HCT116 (cell line): ENCODE measurements around the gene ATAD2B. TPM values are rescaled to one million over a fixed set of nuclear protein-coding genes. Genes with fewer than 3 reads are reported as not detected.

ENCODE experiments used
- ATAC-seq: fragments of 200-7000 bp; cut with Tn5 transposase; 2 replicates; pipeline ENCODE4 v1.9.1; 2020; ENCODE audit warnings: mild to moderate bottlenecking, moderate library complexity
- BruUV-seq: library from RNA; stranded (reverse); fragments of 400-500 nt; replicated peaks from 2 replicates; lab custom pipeline; 2021; lab: Mats Ljungman, UMichigan
- CTCF ChIA-PET: fragments of 300-600 bp; sonication (Branson Sonifier 250); formaldehyde crosslinking; loops from one replicate; lab custom pipeline; 2021; ENCODE audit warnings: antibody characterized with exemption; lab: Charles Lee
- POLR2A ChIA-PET: fragments of 300-600, 350-600 bp; sonication (Branson Sonifier 250); formaldehyde crosslinking; loops from one replicate; lab custom pipeline; 2021; ENCODE audit warnings: antibody characterized with exemption; lab: Charles Lee
- RAD21 ChIA-PET, 2 experiments: fragments of 300-600 bp; sonication (Branson Sonifier 250); formaldehyde crosslinking; loops; one replicate each; lab custom pipeline; 2023; ENCODE audit warnings: low total read pairs in 2 of 2; ENCODE audit not compliant: uncharacterized antibody in 2 of 2, unreplicated experiment in 2 of 2, low non-redundant PET in 1 of 2; lab: Charles Lee
- DNase-seq: peaks from one replicate; pipeline ENCODE4 v3.0.0-alpha.2; 2010; ENCODE audit warnings: low read depth, low spot score
- H2AFZ ChIP-seq: fragments of 200-600 bp; shearing (Covaris generic), sonication (generic); 2 replicates; pipeline ENCODE4 v1.6.1; 2017; ENCODE audit warnings: low read depth, mixed run types, mixed read lengths, antibody characterized with exemption, low read length; ENCODE audit not compliant: poor library complexity, severe bottlenecking
- H3K27ac ChIP-seq: 2 replicates; pipeline ENCODE4 v1.5.1; 2012; ENCODE audit warnings: low read depth, low read length
- H3K27me3 ChIP-seq: fragments of 200-600 bp; sonication (generic); 2 replicates; pipeline ENCODE4 v1.6.1; 2016; ENCODE audit warnings: mixed run types, low read length, mixed read lengths; ENCODE audit not compliant: insufficient read depth
- H3K36me3 ChIP-seq, 2 experiments: fragments of 200-500 bp in 1 of 2; fragments of 200-600 bp in 1 of 2; sonication (Bioruptor generic) in 1 of 2; sonication (generic) in 1 of 2; 2 replicates each; pipeline versions ENCODE4 v1.5.1 to v1.6.1; 2014 to 2016; ENCODE audit warnings: low read length in 2 of 2, inconsistent platforms in 1 of 2, mixed read lengths in 1 of 2, mixed run types in 1 of 2; ENCODE audit not compliant: insufficient read depth in 2 of 2, control insufficient read depth in 1 of 2
- H3K4me1 ChIP-seq, 2 experiments: fragments of 200-600 bp in 1 of 2; sonication (generic) in 1 of 2; 2 replicates each; pipeline versions ENCODE4 v1.5.1 to v1.6.1; 2012 to 2017; ENCODE audit warnings: low read length in 2 of 2, inconsistent platforms in 1 of 2, mild to moderate bottlenecking in 1 of 2, mixed read lengths in 1 of 2, mixed run types in 1 of 2, moderate library complexity in 1 of 2; ENCODE audit not compliant: insufficient read depth in 2 of 2, control insufficient read depth in 1 of 2
- H3K4me2 ChIP-seq: fragments of 200-600 bp; sonication (generic); 2 replicates; pipeline ENCODE4 v1.6.1; 2017; ENCODE audit warnings: mixed run types, low read length, mixed read lengths
- H3K4me3 ChIP-seq, 2 experiments: fragments of 200-600 bp in 1 of 2; sonication (generic) in 1 of 2; replicated peaks in 1 of 2; 2 replicates each; pipeline ENCODE4 v1.5.1; 2011 to 2016; ENCODE audit warnings: low read length in 2 of 2, control low read depth in 1 of 2, low read depth in 1 of 2, mild to moderate bottlenecking in 1 of 2, mixed read lengths in 1 of 2, mixed run types in 1 of 2
- H3K79me2 ChIP-seq: fragments of 200-600 bp; sonication (generic); 2 replicates; pipeline ENCODE4 v1.6.1; 2017; ENCODE audit warnings: mild to moderate bottlenecking, mixed run types, low read length, moderate library complexity, mixed read lengths; ENCODE audit not compliant: insufficient read depth
- H3K9ac ChIP-seq: fragments of 200-600 bp; sonication (generic); 2 replicates; pipeline ENCODE4 v1.6.1; 2016; ENCODE audit warnings: low read length, mixed read lengths
- H3K9me2 ChIP-seq: fragments of 200-600 bp; sonication (generic), shearing (Covaris generic); 2 replicates; pipeline ENCODE4 v1.6.1; 2017; ENCODE audit warnings: mixed run types, mild to moderate bottlenecking, moderate library complexity; ENCODE audit not compliant: insufficient read depth
- H3K9me3 ChIP-seq, 2 experiments: fragments of 200-500 bp in 1 of 2; fragments of 200-600 bp in 1 of 2; sonication (Bioruptor generic) in 1 of 2; sonication (generic) in 1 of 2; 2 replicates each; pipeline ENCODE4 v1.6.1; 2014 to 2017; ENCODE audit warnings: low read length in 2 of 2, mixed read lengths in 2 of 2, inconsistent platforms in 1 of 2, low read depth in 1 of 2, mild to moderate bottlenecking in 1 of 2, mixed run types in 1 of 2, moderate library complexity in 1 of 2; ENCODE audit not compliant: control insufficient read depth in 1 of 2, insufficient read depth in 1 of 2
- H4K20me1 ChIP-seq: fragments of 200-600 bp; sonication (generic), shearing (Covaris generic); 2 replicates; pipeline ENCODE4 v1.6.1; 2017; ENCODE audit warnings: mixed run types, mild to moderate bottlenecking, moderate library complexity; ENCODE audit not compliant: insufficient read depth
- CEBPB ChIP-seq: IDR thresholded peaks from 2 replicates; pipeline ENCODE4 v1.6.1; 2012; ENCODE audit warnings: low read depth
- ELF1 ChIP-seq: IDR thresholded peaks from 2 replicates; pipeline ENCODE4 v1.6.1; 2012; ENCODE audit warnings: low read depth, borderline replicate concordance
- EZH2 ChIP-seq: fragments of 200-600 bp; sonication (generic); IDR thresholded peaks from 2 replicates; pipeline ENCODE4 v1.6.1; 2017; ENCODE audit warnings: antibody characterized with exemption, mixed run types
- EZH2phosphoT487 ChIP-seq: fragments of 200-600 bp; IDR thresholded peaks from 2 replicates; pipeline ENCODE4 v1.6.1; 2018; ENCODE audit warnings: antibody characterized with exemption, borderline replicate concordance
- FOSL1 ChIP-seq: IDR thresholded peaks from 2 replicates; pipeline ENCODE4 v1.6.1; 2012; ENCODE audit warnings: low read depth
- POLR2A ChIP-seq: IDR thresholded peaks from 2 replicates; pipeline ENCODE4 v1.7.0; 2011; ENCODE audit warnings: borderline replicate concordance; ENCODE audit not compliant: insufficient read depth, insufficient read length; ENCODE audit errors: extremely low read depth
- POLR2AphosphoS5 ChIP-seq: IDR thresholded peaks from 2 replicates; pipeline ENCODE4 v1.6.1; 2011; ENCODE audit warnings: mild to moderate bottlenecking, low read depth, low read length, moderate library complexity
- SP1 ChIP-seq: IDR thresholded peaks from 2 replicates; pipeline ENCODE4 v1.6.1; 2012; ENCODE audit warnings: low read depth
- TCF7L2 ChIP-seq: IDR thresholded peaks from 2 replicates; pipeline ENCODE4 v1.7.0; 2011; ENCODE audit warnings: borderline replicate concordance, inconsistent platforms; ENCODE audit not compliant: insufficient read depth, insufficient read length; ENCODE audit errors: extremely low read depth
- YY1 ChIP-seq: IDR thresholded peaks from 2 replicates; pipeline ENCODE4 v1.6.1; 2011; ENCODE audit warnings: low read length, low read depth, moderate library complexity, mild to moderate bottlenecking; ENCODE audit not compliant: insufficient replicate concordance; ENCODE audit errors: extremely low read depth
- ZFX ChIP-seq: fragments of 450-650 bp; IDR thresholded peaks from 2 replicates; pipeline ENCODE4 v1.6.1; 2017
- intact Hi-C: fragments of 100-400 bp; cut with micrococcal nuclease; formaldehyde crosslinking; loops from 2 replicates; pipeline ENCODE4 v1.10.0; 2022
- total RNA-seq: library from RNA; stranded (reverse); gene quantifications from one replicate; pipeline ENCODE4 v1.2.1, GENCODE V29; 2021; ENCODE audit not compliant: unreplicated experiment
- TF ChIP-seq, protein P1 (sequence below): IDR thresholded peaks from 2 replicates; pipeline ENCODE4 v1.6.1; 2012
- TF ChIP-seq, protein P2 (sequence below): IDR thresholded peaks from 2 replicates; pipeline ENCODE4 v1.6.1; 2011; ENCODE audit warnings: mild to moderate bottlenecking, low read length, moderate library complexity; ENCODE audit not compliant: insufficient replicate concordance; ENCODE audit errors: extremely low read depth
- TF ChIP-seq, protein P3 (sequence below): IDR thresholded peaks from 2 replicates; pipeline ENCODE4 v1.6.1; 2012; ENCODE audit warnings: low read depth

Gene ATAD2B
- total RNA-seq, 1 experiment from 2014 or later = 9.6 TPM

DNA sequence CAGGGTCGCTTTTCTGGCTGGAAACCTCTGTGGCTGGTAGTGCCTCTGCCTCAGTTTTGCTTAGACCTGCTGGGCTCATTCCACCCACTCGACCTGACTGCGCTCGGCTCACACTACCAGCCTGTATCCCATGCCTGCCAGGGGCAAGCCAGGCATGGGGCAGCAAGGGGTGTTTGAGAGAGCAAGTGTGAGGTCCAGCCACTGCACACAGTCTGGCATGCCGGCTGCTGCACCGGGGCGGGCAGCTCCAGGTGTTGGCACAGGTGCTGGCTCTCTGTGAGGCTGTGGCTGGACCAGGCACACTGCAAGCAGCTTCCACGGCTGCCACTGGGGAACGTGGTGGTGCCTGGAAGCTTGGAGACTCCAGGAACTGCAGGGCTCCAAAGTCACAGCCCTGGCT, 90.9 kb downstream of the ATAD2B start:
- TF ChIP-seq SP1 (no peak), POLR2AphosphoS5 (no peak), CEBPB (no peak), TCF7L2 (no peak)
- TF ChIP-seq, protein P1, sequence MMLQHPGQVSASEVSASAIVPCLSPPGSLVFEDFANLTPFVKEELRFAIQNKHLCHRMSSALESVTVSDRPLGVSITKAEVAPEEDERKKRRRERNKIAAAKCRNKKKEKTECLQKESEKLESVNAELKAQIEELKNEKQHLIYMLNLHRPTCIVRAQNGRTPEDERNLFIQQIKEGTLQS = no peak
- TF ChIP-seq, protein P2, sequence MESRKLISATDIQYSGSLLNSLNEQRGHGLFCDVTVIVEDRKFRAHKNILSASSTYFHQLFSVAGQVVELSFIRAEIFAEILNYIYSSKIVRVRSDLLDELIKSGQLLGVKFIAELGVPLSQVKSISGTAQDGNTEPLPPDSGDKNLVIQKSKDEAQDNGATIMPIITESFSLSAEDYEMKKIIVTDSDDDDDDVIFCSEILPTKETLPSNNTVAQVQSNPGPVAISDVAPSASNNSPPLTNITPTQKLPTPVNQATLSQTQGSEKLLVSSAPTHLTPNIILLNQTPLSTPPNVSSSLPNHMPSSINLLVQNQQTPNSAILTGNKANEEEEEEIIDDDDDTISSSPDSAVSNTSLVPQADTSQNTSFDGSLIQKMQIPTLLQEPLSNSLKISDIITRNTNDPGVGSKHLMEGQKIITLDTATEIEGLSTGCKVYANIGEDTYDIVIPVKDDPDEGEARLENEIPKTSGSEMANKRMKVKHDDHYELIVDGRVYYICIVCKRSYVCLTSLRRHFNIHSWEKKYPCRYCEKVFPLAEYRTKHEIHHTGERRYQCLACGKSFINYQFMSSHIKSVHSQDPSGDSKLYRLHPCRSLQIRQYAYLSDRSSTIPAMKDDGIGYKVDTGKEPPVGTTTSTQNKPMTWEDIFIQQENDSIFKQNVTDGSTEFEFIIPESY = no peak
- Histone ChIP-seq H4K20me1 (no peaks in the 10 kb centered on the region), H3K9ac (no peak overlapping the region), H3K36me3 (no peaks in the 10 kb centered on the region), H3K9me2 (no peaks in the 10 kb centered on the region), H3K4me1 (no peaks in the 10 kb centered on the region), H3K27ac (no peak overlapping the region), H3K9me3 (peaks cover 0 to 9% of the 10 kb centered on the region in 2 experiments; a peak in 2 of 4 replicates), H3K4me3 (no peak overlapping the region), H3K79me2 (no peaks in the 10 kb centered on the region), H3K4me2 (no peak overlapping the region), H3K27me3 (no peaks in the 10 kb centered on the region), H2AFZ (no peak overlapping the region)
- ChIA-PET POLR2A (no interaction called here), CTCF (no interaction called here), RAD21 (no interaction called here)
- intact Hi-C loops = no loop called here
- DNase-seq = no peak
- no peak for ATAC-seq
- no TSS peak for BruUV-seq

DNA sequence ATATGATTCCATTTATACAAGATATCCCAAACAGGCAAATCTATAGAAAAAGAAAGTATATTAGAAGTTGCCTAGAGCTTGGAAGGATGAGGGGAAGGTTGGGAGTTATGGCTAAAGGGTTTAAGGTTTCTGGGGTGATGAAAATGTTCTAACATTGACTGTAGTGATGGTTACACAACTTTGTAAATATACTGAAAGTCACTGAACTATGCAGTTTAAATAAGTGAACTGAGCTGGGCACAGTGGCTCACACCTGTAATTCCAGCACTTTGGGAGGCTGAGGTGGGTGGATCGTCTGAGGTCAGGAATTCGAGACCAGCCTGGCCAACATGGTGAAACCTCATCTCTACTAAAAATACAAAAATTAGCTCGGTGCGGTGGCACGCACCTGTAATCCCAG, 91.5 kb downstream of the ATAD2B start:
- Histone ChIP-seq H3K4me1 (no peaks in the 10 kb centered on the region), H3K36me3 (no peaks in the 10 kb centered on the region), H3K4me3 (no peak overlapping the region), H3K27me3 (no peaks in the 10 kb centered on the region), H3K4me2 (no peak overlapping the region), H3K9ac (no peak overlapping the region), H2AFZ (no peak overlapping the region), H3K79me2 (no peaks in the 10 kb centered on the region), H3K9me3 (peaks cover 0 to 9% of the 10 kb centered on the region in 2 experiments; a peak in 2 of 4 replicates), H4K20me1 (no peaks in the 10 kb centered on the region), H3K9me2 (no peaks in the 10 kb centered on the region), H3K27ac (no peak overlapping the region)
- no TSS peak for BruUV-seq
- DNase-seq (no peak), ATAC-seq (no peak)
- POLR2A ChIA-PET = no interaction called here
- RAD21 ChIA-PET = no interaction called here
- CTCF ChIA-PET = no interaction called here
- intact Hi-C loops = no loop called here
- no peak for TF ChIP-seq YY1
- no peak for TF ChIP-seq EZH2phosphoT487
- TF ChIP-seq POLR2A = no peak
- TF ChIP-seq, protein P3, sequence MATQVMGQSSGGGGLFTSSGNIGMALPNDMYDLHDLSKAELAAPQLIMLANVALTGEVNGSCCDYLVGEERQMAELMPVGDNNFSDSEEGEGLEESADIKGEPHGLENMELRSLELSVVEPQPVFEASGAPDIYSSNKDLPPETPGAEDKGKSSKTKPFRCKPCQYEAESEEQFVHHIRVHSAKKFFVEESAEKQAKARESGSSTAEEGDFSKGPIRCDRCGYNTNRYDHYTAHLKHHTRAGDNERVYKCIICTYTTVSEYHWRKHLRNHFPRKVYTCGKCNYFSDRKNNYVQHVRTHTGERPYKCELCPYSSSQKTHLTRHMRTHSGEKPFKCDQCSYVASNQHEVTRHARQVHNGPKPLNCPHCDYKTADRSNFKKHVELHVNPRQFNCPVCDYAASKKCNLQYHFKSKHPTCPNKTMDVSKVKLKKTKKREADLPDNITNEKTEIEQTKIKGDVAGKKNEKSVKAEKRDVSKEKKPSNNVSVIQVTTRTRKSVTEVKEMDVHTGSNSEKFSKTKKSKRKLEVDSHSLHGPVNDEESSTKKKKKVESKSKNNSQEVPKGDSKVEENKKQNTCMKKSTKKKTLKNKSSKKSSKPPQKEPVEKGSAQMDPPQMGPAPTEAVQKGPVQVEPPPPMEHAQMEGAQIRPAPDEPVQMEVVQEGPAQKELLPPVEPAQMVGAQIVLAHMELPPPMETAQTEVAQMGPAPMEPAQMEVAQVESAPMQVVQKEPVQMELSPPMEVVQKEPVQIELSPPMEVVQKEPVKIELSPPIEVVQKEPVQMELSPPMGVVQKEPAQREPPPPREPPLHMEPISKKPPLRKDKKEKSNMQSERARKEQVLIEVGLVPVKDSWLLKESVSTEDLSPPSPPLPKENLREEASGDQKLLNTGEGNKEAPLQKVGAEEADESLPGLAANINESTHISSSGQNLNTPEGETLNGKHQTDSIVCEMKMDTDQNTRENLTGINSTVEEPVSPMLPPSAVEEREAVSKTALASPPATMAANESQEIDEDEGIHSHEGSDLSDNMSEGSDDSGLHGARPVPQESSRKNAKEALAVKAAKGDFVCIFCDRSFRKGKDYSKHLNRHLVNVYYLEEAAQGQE = no peak
- TF ChIP-seq TCF7L2 = no peak
- no peak for TF ChIP-seq FOSL1
- no peak for TF ChIP-seq ELF1
- TF ChIP-seq EZH2 = no peak
- no peak for TF ChIP-seq ZFX
